ENCODE measurements around the gene PKNOX2.

DNA sequence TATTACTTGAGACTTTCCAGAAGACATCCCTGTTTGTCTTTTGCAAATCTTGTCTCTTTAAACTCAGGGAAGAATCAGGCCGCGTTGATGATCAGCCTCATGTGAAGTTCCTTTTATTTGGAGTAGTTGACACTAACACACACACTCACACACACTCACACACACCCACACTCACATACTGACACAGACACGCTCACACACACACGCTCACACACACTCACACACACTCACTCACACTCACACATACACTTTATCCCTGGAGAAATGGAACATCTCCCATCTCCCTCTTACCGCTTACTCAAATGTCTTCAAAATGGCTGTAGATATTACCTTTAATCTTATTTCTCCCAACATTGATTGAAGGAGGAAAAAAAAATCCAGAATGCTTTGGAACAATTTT lies 129.0 kb downstream of the PKNOX2 start:
- no peak for TF ChIP-seq POLR2A (IDR thresholded peaks at IDR 0.05)
- no peak for TF ChIP-seq CTCF (IDR thresholded peaks at IDR 0.05)

Measured in gastroesophageal sphincter (tissue), 3 donors.